HEK293 (cell line): ENCODE measurements around the gene DHCR7.

Experiments
- CTCF ChIA-PET: fragments of 350-600 bp; formaldehyde crosslinking; extraction: SDS; loops from one replicate; lab custom pipeline; 2021; ENCODE audit warnings: antibody characterized with exemption; lab: Yijun Ruan, JAX
- POLR2A ChIA-PET: fragments of 300-600 bp; formaldehyde crosslinking; extraction: SDS; loops from one replicate; lab custom pipeline; 2020; ENCODE audit warnings: antibody characterized with exemption, inconsistent platforms; lab: Yijun Ruan, JAX
- H3K27ac ChIP-seq: fragments of 200-500 bp; sonication (Bioruptor generic); 2 replicates; pipeline ENCODE4 v1.5.1; 2014; ENCODE audit warnings: low read depth, low read length, control low read depth, inconsistent platforms; ENCODE audit errors: extremely low read depth
- H3K36me3 ChIP-seq, 2 experiments: fragments of 200-500 bp in 1 of 2; sonication (Bioruptor generic) in 1 of 2; 1 replicate in 1 of 2; 2 replicates in 1 of 2; pipeline ENCODE4 v1.5.1; 2014 to 2017; ENCODE audit warnings: inconsistent platforms in 2 of 2, low read length in 2 of 2; ENCODE audit not compliant: control insufficient read depth in 2 of 2, insufficient read depth in 1 of 2
- H3K4me1 ChIP-seq: fragments of 200-500 bp; sonication (Bioruptor generic); 2 replicates; pipeline ENCODE4 v1.5.1; 2014; ENCODE audit warnings: mild to moderate bottlenecking, low read length, inconsistent platforms; ENCODE audit not compliant: control insufficient read depth, insufficient read depth
- H3K4me3 ChIP-seq: 2 replicates; pipeline ENCODE4 v1.5.1; 2011; ENCODE audit warnings: low read depth, mild to moderate bottlenecking, control low read depth, low read length, moderate library complexity
- H3K9me3 ChIP-seq: fragments of 200-500 bp; sonication (Bioruptor generic); 2 replicates; pipeline ENCODE4 v1.5.1; 2014; ENCODE audit warnings: low read depth, low read length, inconsistent platforms; ENCODE audit not compliant: control insufficient read depth, insufficient read depth
- GFI1B ChIP-seq: fragments of 450-650 bp; formaldehyde crosslinking; IDR thresholded peaks from 2 replicates; pipeline ENCODE4 v1.5.1; 2016; ENCODE audit warnings: missing biosample characterization, missing genetic modification characterization
- HOXC10 ChIP-seq: sonication (generic); formaldehyde crosslinking; IDR thresholded peaks from 2 replicates; pipeline ENCODE4 v1.8.1; 2023; ENCODE audit warnings: mild to moderate bottlenecking, missing genetic modification reagents
- HOXD13 ChIP-seq: sonication (generic); formaldehyde crosslinking; IDR thresholded peaks from 2 replicates; pipeline ENCODE4 v1.8.0; 2022; ENCODE audit warnings: missing genetic modification reagents, borderline replicate concordance
- KLF8 ChIP-seq: fragments of 450-650 bp; formaldehyde crosslinking; IDR thresholded peaks from 2 replicates; pipeline ENCODE4 v1.5.1; 2016; ENCODE audit warnings: missing biosample characterization, missing genetic modification characterization
- MEIS1 ChIP-seq: sonication (generic); formaldehyde crosslinking; IDR thresholded peaks from 2 replicates; pipeline ENCODE4 v1.8.1; 2022; ENCODE audit warnings: missing genetic modification reagents, mild to moderate bottlenecking, borderline replicate concordance
- PATZ1 ChIP-seq: fragments of 450-650 bp; formaldehyde crosslinking; IDR thresholded peaks from 2 replicates; pipeline ENCODE4 v1.5.1; 2016; ENCODE audit warnings: missing biosample characterization, missing genetic modification characterization
- TCF7L2 ChIP-seq: IDR thresholded peaks from 2 replicates; pipeline ENCODE4 v1.6.1; 2011; ENCODE audit warnings: low read depth, mild to moderate bottlenecking, inconsistent platforms, low read length, moderate library complexity, borderline replicate concordance
- YY1 ChIP-seq: fragments of 450-650 bp; formaldehyde crosslinking; IDR thresholded peaks from 2 replicates; pipeline ENCODE4 v1.5.1; 2018; ENCODE audit warnings: missing biosample characterization, missing genetic modification characterization
- YY2 ChIP-seq: fragments of 450-650 bp; formaldehyde crosslinking; IDR thresholded peaks from 2 replicates; pipeline ENCODE4 v1.5.1; 2016; ENCODE audit warnings: missing biosample characterization, missing genetic modification characterization
- ZBTB21 ChIP-seq: fragments of 450-650 bp; formaldehyde crosslinking; IDR thresholded peaks from 2 replicates; pipeline ENCODE4 v1.5.1; 2017; ENCODE audit warnings: missing biosample characterization, missing genetic modification characterization
- ZBTB48 ChIP-seq: fragments of 450-650 bp; formaldehyde crosslinking; IDR thresholded peaks from 2 replicates; pipeline ENCODE4 v1.5.1; 2016; ENCODE audit warnings: missing biosample characterization, missing genetic modification characterization
- ZNF10 ChIP-seq: fragments of 450-650 bp; formaldehyde crosslinking; IDR thresholded peaks from 2 replicates; pipeline ENCODE4 v1.5.1; 2017; ENCODE audit warnings: missing biosample characterization, missing genetic modification characterization
- ZNF132 ChIP-seq: fragments of 450-650 bp; formaldehyde crosslinking; IDR thresholded peaks from 2 replicates; pipeline ENCODE4 v1.5.1; 2017; ENCODE audit warnings: missing biosample characterization, missing genetic modification characterization, borderline replicate concordance
- ZNF133 ChIP-seq: fragments of 450-650 bp; formaldehyde crosslinking; IDR thresholded peaks from 2 replicates; pipeline ENCODE4 v1.5.1; 2016; ENCODE audit warnings: missing biosample characterization, missing genetic modification characterization
- ZNF138 ChIP-seq: fragments of 450-650 bp; formaldehyde crosslinking; IDR thresholded peaks from 2 replicates; pipeline ENCODE4 v1.5.1; 2016; ENCODE audit warnings: missing biosample characterization, missing genetic modification characterization, borderline replicate concordance
- ZNF16 ChIP-seq: fragments of 450-650 bp; formaldehyde crosslinking; IDR thresholded peaks from 2 replicates; pipeline ENCODE4 v1.5.1; 2016; ENCODE audit warnings: low read depth, missing biosample characterization, missing genetic modification characterization
- ZNF174 ChIP-seq: fragments of 450-650 bp; formaldehyde crosslinking; IDR thresholded peaks from 2 replicates; pipeline ENCODE4 v1.5.0; 2017; ENCODE audit warnings: missing biosample characterization, mild to moderate bottlenecking, missing genetic modification characterization
- ZNF354C ChIP-seq: fragments of 450-650 bp; formaldehyde crosslinking; IDR thresholded peaks from 2 replicates; pipeline ENCODE4 v1.5.1; 2016; ENCODE audit warnings: missing biosample characterization, missing genetic modification characterization, low read depth, borderline replicate concordance
- ZNF48 ChIP-seq: fragments of 450-650 bp; formaldehyde crosslinking; IDR thresholded peaks from 2 replicates; pipeline ENCODE4 v1.5.1; 2016; ENCODE audit warnings: missing biosample characterization, missing genetic modification characterization
- ZNF501 ChIP-seq: fragments of 450-650 bp; formaldehyde crosslinking; IDR thresholded peaks from 2 replicates; pipeline ENCODE4 v1.5.1; 2016; ENCODE audit warnings: missing biosample characterization, missing genetic modification characterization
- ZNF654 ChIP-seq: fragments of 450-650 bp; formaldehyde crosslinking; IDR thresholded peaks from 2 replicates; pipeline ENCODE4 v1.5.1; 2016; ENCODE audit warnings: low read depth, missing biosample characterization, missing genetic modification characterization
- ZNF660 ChIP-seq: fragments of 450-650 bp; IDR thresholded peaks from 2 replicates; pipeline ENCODE4 v1.5.1; 2018; ENCODE audit warnings: missing biosample characterization, mild to moderate bottlenecking, missing genetic modification characterization
- ZNF707 ChIP-seq: fragments of 450-650 bp; formaldehyde crosslinking; IDR thresholded peaks from 2 replicates; pipeline ENCODE4 v1.5.1; 2016; ENCODE audit warnings: missing biosample characterization, missing genetic modification characterization
- ZNF776 ChIP-seq: fragments of 450-650 bp; formaldehyde crosslinking; IDR thresholded peaks from 2 replicates; pipeline ENCODE4 v1.5.0; 2017; ENCODE audit warnings: missing biosample characterization, missing genetic modification characterization, borderline replicate concordance
- ZNF791 ChIP-seq: fragments of 450-650 bp; formaldehyde crosslinking; IDR thresholded peaks from 2 replicates; pipeline ENCODE4 v1.5.1; 2016; ENCODE audit warnings: missing biosample characterization, missing genetic modification characterization
- ZNF792 ChIP-seq: fragments of 450-650 bp; formaldehyde crosslinking; IDR thresholded peaks from 2 replicates; pipeline ENCODE4 v1.5.1; 2016; ENCODE audit warnings: missing biosample characterization, missing genetic modification characterization
- ZNF843 ChIP-seq: fragments of 450-650 bp; formaldehyde crosslinking; IDR thresholded peaks from 2 replicates; pipeline ENCODE4 v1.5.1; 2016; ENCODE audit warnings: missing biosample characterization, missing genetic modification characterization
- ZSCAN23 ChIP-seq: fragments of 450-650 bp; formaldehyde crosslinking; IDR thresholded peaks from 2 replicates; pipeline ENCODE4 v1.5.1; 2016; ENCODE audit warnings: missing biosample characterization, missing genetic modification characterization
- ZSCAN30 ChIP-seq: fragments of 450-650 bp; IDR thresholded peaks from 2 replicates; pipeline ENCODE4 v1.5.1; 2018; ENCODE audit warnings: missing biosample characterization, mild to moderate bottlenecking, missing genetic modification characterization, moderate library complexity
- ZXDB ChIP-seq: fragments of 450-650 bp; formaldehyde crosslinking; IDR thresholded peaks from 2 replicates; pipeline ENCODE4 v1.5.1; 2016; ENCODE audit warnings: missing biosample characterization, missing genetic modification characterization
- TF ChIP-seq, protein P1 (sequence below): fragments of 450-650 bp; formaldehyde crosslinking; IDR thresholded peaks from 2 replicates; pipeline ENCODE4 v1.5.1; 2016; ENCODE audit warnings: missing biosample characterization, missing genetic modification characterization
- TF ChIP-seq, protein P2 (sequence below): fragments of 450-650 bp; formaldehyde crosslinking; IDR thresholded peaks from 2 replicates; pipeline ENCODE4 v1.5.1; 2016; ENCODE audit warnings: missing biosample characterization, missing genetic modification characterization

The DHCR7 gene

GRCh38 chr11:71465054-71465453 lies 16.9 kb upstream of the DHCR7 start:
- Histone ChIP-seq H3K27ac (no peak overlapping the region), H3K4me1 (no peaks in the 10 kb centered on the region), H3K4me3 (no peak overlapping the region), H3K9me3 (no peaks in the 10 kb centered on the region), H3K36me3 (peaks cover 0 to 45% of the 10 kb centered on the region in 2 experiments; a peak in 2 of 3 replicates)
- TF ChIP-seq ZBTB21, result no peak
- no peak for TF ChIP-seq ZNF776 (tag by site-specific recombination)
- no peak for TF ChIP-seq ZSCAN23 (tag by site-specific recombination)
- TF ChIP-seq ZNF133, result no peak
- TF ChIP-seq KLF8, result no peak
- no peak for TF ChIP-seq ZNF174 (tag by site-specific recombination)
- no peak for TF ChIP-seq ZNF791 (tag by site-specific recombination)
- TF ChIP-seq ZXDB, result no peak
- no peak for TF ChIP-seq ZNF843 (tag by site-specific recombination)
- no peak for TF ChIP-seq ZBTB48 (tag by site-specific recombination)
- TF ChIP-seq, protein P1, sequence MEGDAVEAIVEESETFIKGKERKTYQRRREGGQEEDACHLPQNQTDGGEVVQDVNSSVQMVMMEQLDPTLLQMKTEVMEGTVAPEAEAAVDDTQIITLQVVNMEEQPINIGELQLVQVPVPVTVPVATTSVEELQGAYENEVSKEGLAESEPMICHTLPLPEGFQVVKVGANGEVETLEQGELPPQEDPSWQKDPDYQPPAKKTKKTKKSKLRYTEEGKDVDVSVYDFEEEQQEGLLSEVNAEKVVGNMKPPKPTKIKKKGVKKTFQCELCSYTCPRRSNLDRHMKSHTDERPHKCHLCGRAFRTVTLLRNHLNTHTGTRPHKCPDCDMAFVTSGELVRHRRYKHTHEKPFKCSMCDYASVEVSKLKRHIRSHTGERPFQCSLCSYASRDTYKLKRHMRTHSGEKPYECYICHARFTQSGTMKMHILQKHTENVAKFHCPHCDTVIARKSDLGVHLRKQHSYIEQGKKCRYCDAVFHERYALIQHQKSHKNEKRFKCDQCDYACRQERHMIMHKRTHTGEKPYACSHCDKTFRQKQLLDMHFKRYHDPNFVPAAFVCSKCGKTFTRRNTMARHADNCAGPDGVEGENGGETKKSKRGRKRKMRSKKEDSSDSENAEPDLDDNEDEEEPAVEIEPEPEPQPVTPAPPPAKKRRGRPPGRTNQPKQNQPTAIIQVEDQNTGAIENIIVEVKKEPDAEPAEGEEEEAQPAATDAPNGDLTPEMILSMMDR, result no peak
- no peak for TF ChIP-seq GFI1B (tag by site-specific recombination)
- TF ChIP-seq ZNF16 (tag by site-specific recombination), result no peak
- no peak for TF ChIP-seq MEIS1
- TF ChIP-seq ZNF132 (tag by site-specific recombination), result no peak
- ChIA-PET CTCF (no interaction called here), POLR2A (interaction anchor here (0.6 kb wide), 1 partner anchor 10 kb away, joined by 3 read pairs; no protein-coding TSS in a partner anchor)

DNA sequence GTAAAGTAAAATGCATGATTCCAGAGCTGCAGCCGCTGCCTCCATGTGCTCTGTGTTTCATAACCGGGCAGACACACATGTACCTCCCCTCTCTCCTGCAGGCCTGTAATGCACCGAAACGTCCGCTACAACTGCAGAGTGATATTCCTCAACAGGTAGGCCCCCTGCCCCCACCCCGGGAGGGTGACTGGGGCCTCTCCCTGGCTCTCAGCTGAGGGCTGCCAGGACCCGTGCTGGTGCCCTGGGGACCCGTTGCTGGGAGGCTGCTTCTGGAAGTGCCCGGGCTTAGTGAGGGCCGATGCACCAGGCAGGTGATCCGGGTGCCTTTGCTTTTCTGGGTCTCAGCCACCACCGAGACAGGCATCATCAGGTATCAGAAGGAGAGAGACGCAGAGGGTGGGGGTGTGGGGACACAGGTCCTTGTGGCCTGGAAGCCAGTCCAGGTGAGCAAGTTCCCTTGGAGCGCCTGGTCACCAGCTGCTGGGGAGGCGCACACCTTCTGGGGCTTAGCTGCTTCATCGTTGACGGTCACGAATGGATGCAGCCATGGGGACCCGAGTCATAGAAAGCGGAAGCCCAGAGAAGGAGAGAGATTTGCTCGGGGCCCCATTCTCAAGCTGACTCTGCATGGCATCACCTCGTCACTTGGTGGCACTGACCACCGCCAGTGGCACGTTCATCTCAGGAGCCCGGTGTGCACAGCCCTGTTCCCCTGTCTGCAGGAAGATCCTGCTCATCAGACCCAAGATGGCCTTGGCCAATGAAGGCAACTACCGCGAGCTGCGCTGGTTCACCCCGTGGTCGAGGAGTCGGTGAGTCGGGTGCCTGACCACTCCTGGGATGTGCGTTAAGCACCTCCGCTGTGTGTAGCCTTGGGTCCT lies 15.4 kb upstream of the DHCR7 start:
- CTCF ChIA-PET, result no interaction called here
- Histone ChIP-seq H3K4me3 (no peak overlapping the region), H3K36me3 (peaks cover 0 to 59% of the 10 kb centered on the region in 2 experiments; a peak in 2 of 3 replicates), H3K4me1 (no peaks in the 10 kb centered on the region), H3K27ac (no peak overlapping the region), H3K9me3 (no peaks in the 10 kb centered on the region)
- POLR2A ChIA-PET, result no interaction called here
- no peak for TF ChIP-seq YY2 (tag by site-specific recombination)
- no peak for TF ChIP-seq ZNF654
- no peak for TF ChIP-seq YY1 (tag by site-specific recombination)
- no peak for TF ChIP-seq ZNF354C (tag by site-specific recombination)
- no peak for TF ChIP-seq TCF7L2
- TF ChIP-seq ZNF10 (tag by site-specific recombination), result no peak
- TF ChIP-seq ZNF707 (tag by site-specific recombination), result no peak
- no peak for TF ChIP-seq PATZ1 (tag by site-specific recombination)
- TF ChIP-seq HOXD13, result no peak
- TF ChIP-seq ZNF138 (tag by site-specific recombination), result no peak
- no peak for TF ChIP-seq HOXC10 (CRISPR knock-in tag)
- no peak for TF ChIP-seq ZNF660 (tag by site-specific recombination)
- TF ChIP-seq ZNF48, result no peak
- TF ChIP-seq ZSCAN30, result no peak
- no peak for TF ChIP-seq ZNF792 (tag by site-specific recombination)
- TF ChIP-seq, protein P2, sequence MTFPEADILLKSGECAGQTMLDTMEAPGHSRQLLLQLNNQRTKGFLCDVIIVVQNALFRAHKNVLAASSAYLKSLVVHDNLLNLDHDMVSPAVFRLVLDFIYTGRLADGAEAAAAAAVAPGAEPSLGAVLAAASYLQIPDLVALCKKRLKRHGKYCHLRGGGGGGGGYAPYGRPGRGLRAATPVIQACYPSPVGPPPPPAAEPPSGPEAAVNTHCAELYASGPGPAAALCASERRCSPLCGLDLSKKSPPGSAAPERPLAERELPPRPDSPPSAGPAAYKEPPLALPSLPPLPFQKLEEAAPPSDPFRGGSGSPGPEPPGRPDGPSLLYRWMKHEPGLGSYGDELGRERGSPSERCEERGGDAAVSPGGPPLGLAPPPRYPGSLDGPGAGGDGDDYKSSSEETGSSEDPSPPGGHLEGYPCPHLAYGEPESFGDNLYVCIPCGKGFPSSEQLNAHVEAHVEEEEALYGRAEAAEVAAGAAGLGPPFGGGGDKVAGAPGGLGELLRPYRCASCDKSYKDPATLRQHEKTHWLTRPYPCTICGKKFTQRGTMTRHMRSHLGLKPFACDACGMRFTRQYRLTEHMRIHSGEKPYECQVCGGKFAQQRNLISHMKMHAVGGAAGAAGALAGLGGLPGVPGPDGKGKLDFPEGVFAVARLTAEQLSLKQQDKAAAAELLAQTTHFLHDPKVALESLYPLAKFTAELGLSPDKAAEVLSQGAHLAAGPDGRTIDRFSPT (tag by site-specific recombination), result no peak
- TF ChIP-seq ZNF501 (tag by site-specific recombination), result no peak
